ENCODE measurements around the gene CCDC85A. TPM values are rescaled to one million over a fixed set of nuclear protein-coding genes. Genes with fewer than 3 reads are reported as not detected.

Gene CCDC85A
- total RNA-seq, 1 donor from 2014 or later: 0.70 TPM

- Mint-ChIP-seq H3K9me3 (ENCODE audit: low read depth) (no peaks in the 10 kb centered on the region), H3K4me3 (ENCODE audit: unreplicated experiment) (no peak overlapping the region), H3K36me3 (ENCODE audit: low read depth) (no peaks in the 10 kb centered on the region), H3K27me3 (ENCODE audit: low read depth) (peaks cover 4% of the 10 kb centered on the region), H3K4me1 (ENCODE audit: low read depth) (no peaks in the 10 kb centered on the region), H3K27ac (ENCODE audit: unreplicated experiment) (no peak overlapping the region)
- TF ChIP-seq, protein P1, sequence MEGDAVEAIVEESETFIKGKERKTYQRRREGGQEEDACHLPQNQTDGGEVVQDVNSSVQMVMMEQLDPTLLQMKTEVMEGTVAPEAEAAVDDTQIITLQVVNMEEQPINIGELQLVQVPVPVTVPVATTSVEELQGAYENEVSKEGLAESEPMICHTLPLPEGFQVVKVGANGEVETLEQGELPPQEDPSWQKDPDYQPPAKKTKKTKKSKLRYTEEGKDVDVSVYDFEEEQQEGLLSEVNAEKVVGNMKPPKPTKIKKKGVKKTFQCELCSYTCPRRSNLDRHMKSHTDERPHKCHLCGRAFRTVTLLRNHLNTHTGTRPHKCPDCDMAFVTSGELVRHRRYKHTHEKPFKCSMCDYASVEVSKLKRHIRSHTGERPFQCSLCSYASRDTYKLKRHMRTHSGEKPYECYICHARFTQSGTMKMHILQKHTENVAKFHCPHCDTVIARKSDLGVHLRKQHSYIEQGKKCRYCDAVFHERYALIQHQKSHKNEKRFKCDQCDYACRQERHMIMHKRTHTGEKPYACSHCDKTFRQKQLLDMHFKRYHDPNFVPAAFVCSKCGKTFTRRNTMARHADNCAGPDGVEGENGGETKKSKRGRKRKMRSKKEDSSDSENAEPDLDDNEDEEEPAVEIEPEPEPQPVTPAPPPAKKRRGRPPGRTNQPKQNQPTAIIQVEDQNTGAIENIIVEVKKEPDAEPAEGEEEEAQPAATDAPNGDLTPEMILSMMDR (IDR thresholded peaks at IDR 0.05): no peak
- no peak for DNase-seq (ENCODE audit: low spot score)
Observed at GRCh38 chr2:56231361-56231760, 47.6 kb downstream of the CCDC85A start.

DNA sequence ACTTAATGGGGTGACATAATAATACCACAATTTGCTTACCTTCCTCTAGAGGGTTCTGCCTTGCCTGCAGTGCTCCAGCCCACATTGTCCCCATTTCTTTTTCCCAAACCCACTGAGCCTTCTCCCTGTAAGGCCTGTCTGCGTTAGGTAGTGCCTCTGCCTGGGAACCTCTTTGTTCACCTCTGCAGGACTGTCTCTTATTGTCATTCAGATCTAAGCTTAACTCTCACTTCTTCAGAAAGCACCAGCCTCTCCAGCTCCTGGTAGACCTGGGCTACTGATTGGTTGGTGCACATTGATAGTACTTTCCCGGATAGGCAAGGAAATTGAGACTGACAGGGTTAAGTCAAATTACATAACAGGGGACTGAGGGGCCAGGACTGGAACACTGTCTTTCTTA is 49.1 kb downstream of the CCDC85A start:
- Mint-ChIP-seq H3K27me3 (ENCODE audit: low read depth) (peaks cover 4% of the 10 kb centered on the region), H3K9me3 (ENCODE audit: low read depth) (no peaks in the 10 kb centered on the region), H3K4me1 (ENCODE audit: low read depth) (no peaks in the 10 kb centered on the region), H3K36me3 (ENCODE audit: low read depth) (no peaks in the 10 kb centered on the region), H3K27ac (ENCODE audit: unreplicated experiment) (no peak overlapping the region), H3K4me3 (ENCODE audit: unreplicated experiment) (no peak overlapping the region)
- DNase-seq (ENCODE audit: low spot score): no peak
- TF ChIP-seq, protein P1 (IDR thresholded peaks at IDR 0.05): no peak

GRCh38 chr2:56234241-56234640 is 50.5 kb downstream of the CCDC85A start:
- Mint-ChIP-seq H3K27me3 (ENCODE audit: low read depth) (peaks cover 4% of the 10 kb centered on the region), H3K4me3 (ENCODE audit: unreplicated experiment) (no peak overlapping the region), H3K4me1 (ENCODE audit: low read depth) (peaks cover 2% of the 10 kb centered on the region), H3K27ac (ENCODE audit: unreplicated experiment) (no peak overlapping the region), H3K9me3 (ENCODE audit: low read depth) (no peaks in the 10 kb centered on the region), H3K36me3 (ENCODE audit: low read depth) (no peaks in the 10 kb centered on the region)
- TF ChIP-seq, protein P1 (IDR thresholded peaks at IDR 0.05): no peak
- no peak for DNase-seq (ENCODE audit: low spot score)

DNA sequence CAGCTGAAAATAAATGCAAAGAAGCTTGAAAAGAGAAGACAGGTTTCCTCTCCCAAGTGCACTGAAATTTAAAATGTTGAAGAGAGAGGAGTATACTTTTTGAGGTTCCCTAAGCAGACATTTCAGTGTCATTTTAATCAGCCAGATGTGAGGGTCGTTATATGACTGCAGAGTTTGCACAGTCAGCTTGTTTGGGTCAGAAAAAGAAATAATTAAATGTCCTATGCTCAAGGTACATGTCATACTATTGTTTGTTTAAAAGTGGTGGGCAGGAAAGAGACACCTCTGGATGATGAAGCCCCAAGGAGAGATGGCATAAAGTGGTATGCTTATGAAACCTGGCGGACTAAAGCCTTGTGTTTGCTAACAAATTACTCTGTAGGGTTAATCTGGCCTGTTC is 55.2 kb downstream of the CCDC85A start:
- TF ChIP-seq, protein P1 (IDR thresholded peaks at IDR 0.05): no peak
- no peak overlapping the region for H3K27ac Mint-ChIP-seq (ENCODE audit: unreplicated experiment)
- no peak overlapping the region for H3K4me3 Mint-ChIP-seq (ENCODE audit: unreplicated experiment)
- DNase-seq (ENCODE audit: low spot score): no peak
- no peaks in the 10 kb centered on the region for H3K36me3 Mint-ChIP-seq (ENCODE audit: low read depth)
- H3K9me3 Mint-ChIP-seq (ENCODE audit: low read depth): peaks cover 19% of the 10 kb centered on the region
- H3K4me1 Mint-ChIP-seq (ENCODE audit: low read depth): peaks cover 6% of the 10 kb centered on the region
- H3K27me3 Mint-ChIP-seq (ENCODE audit: low read depth): peaks cover 2% of the 10 kb centered on the region

DNA sequence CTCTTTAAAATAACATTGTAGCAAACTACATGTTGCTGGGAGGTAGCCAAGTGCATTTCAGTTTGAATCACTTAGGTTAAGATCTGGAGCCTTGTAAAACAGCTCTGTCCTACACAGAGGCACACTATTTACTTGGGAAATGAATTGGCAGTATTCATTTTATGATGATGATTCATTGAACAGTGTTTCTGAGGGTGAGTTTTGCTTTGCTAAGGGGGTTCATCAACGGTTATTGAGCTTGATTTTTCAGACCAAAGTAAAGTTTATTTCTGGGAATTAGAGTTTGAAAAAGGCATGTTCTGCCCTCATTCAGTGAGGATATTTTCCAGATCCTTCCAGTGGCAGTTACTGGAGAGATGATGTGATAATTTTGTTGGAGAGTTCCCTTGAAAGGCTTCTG is 55.6 kb downstream of the CCDC85A start:
- H3K4me1 Mint-ChIP-seq (ENCODE audit: low read depth): peaks cover 6% of the 10 kb centered on the region
- no peak for DNase-seq (ENCODE audit: low spot score)
- peaks cover 2% of the 10 kb centered on the region for H3K27me3 Mint-ChIP-seq (ENCODE audit: low read depth)
- no peaks in the 10 kb centered on the region for H3K36me3 Mint-ChIP-seq (ENCODE audit: low read depth)
- TF ChIP-seq, protein P1 (IDR thresholded peaks at IDR 0.05): no peak
- H3K9me3 Mint-ChIP-seq (ENCODE audit: low read depth): peaks cover 19% of the 10 kb centered on the region
- H3K4me3 Mint-ChIP-seq (ENCODE audit: unreplicated experiment): no peak overlapping the region
- H3K27ac Mint-ChIP-seq (ENCODE audit: unreplicated experiment): no peak overlapping the region

All from chondrocyte (in vitro differentiated cells).